Stomach (tissue), 19 donors: ENCODE data around the gene OR7G1. TPM values are rescaled to one million over a fixed set of nuclear protein-coding genes. Genes with fewer than 3 reads are reported as not detected.

Experiments
- DNase-seq, 2 donors: peaks; one replicate each; pipeline versions ENCODE4 v3.0.0 to v3.0.0-alpha.2; 2013 to 2019
- H3K27ac ChIP-seq, 5 donors: fragments of 200-600 bp in 4 of 5; sonication (generic) in 4 of 5; one replicate each; pipeline ENCODE4 v1.5.1; 2013 to 2019; ENCODE audit warnings: mild to moderate bottlenecking in 1 of 5, moderate library complexity in 1 of 5
- H3K27me3 ChIP-seq, 3 donors: fragments of 200-600 bp; sonication (generic); one replicate each; pipeline ENCODE4 v1.5.1; 2017 to 2019; ENCODE audit warnings: mixed run types in 1 of 3
- H3K36me3 ChIP-seq, 4 donors: fragments of 200-600 bp; sonication (generic); 1 replicate in 3 of 4; 2 replicates in 1 of 4; pipeline ENCODE4 v1.5.1; 2016 to 2019
- H3K4me1 ChIP-seq, 4 donors: fragments of 200-600 bp; sonication (generic); one replicate each; pipeline ENCODE4 v1.5.1; 2016 to 2019
- H3K4me3 ChIP-seq, 4 donors: fragments of 200-600 bp; sonication (generic) in 3 of 4; one replicate each; pipeline ENCODE4 v1.5.1; 2016 to 2019; ENCODE audit warnings: mild to moderate bottlenecking in 1 of 4
- H3K9me3 ChIP-seq, 4 donors: fragments of 200-600 bp; sonication (generic); one replicate each; pipeline ENCODE4 v1.5.1; 2016 to 2019
- EP300 ChIP-seq: sonication (generic); formaldehyde crosslinking; IDR thresholded peaks from one replicate; pipeline ENCODE4 v1.6.1; 2017; ENCODE audit warnings: antibody characterized with exemption
- POLR2A ChIP-seq, 4 donors: fragments of 450-650 bp; IDR thresholded peaks; one replicate each; pipeline ENCODE4 v1.6.1; 2016; ENCODE audit warnings: antibody characterized with exemption in 4 of 4, control low read depth in 2 of 4, mild to moderate bottlenecking in 1 of 4, moderate library complexity in 1 of 4
- POLR2AphosphoS5 ChIP-seq, 3 donors: sonication (generic); formaldehyde crosslinking; IDR thresholded peaks; one replicate each; pipeline ENCODE4 v1.6.1; 2016; ENCODE audit warnings: antibody characterized with exemption in 3 of 3
- WGBS, 5 donors: extraction: QIAGEN DNeasy Blood & Tissue Kit in 3 of 5; methylation state at CpG; one replicate each; pipeline versions ENCODE4 v1.1.5 to v1.1.7; 2013 to 2018; 5-methylcytosine and 5-hydroxymethylcytosine counted together
- intact Hi-C: fragments of 100-400 bp; cut with DNase I; formaldehyde crosslinking; loops from one replicate; pipeline ENCODE4 v1.15.1; 2023; ENCODE audit warnings: low total_unique reads
- long read RNA-seq, 10 donors: transcript quantifications; one replicate each; lab custom pipeline, GENCODE V29; 2026
- polyA plus RNA-seq, 3 donors: library from polyadenylated mRNA; stranded (reverse); fragments of 200-250 nt; gene quantifications; one replicate each; pipeline ENCODE4 v1.2.3, GENCODE V29; 2013
- total RNA-seq, 5 donors: library from RNA; depleted of rRNA; stranded (reverse); fragments of >200 nt; gene quantifications; one replicate each; pipeline versions ENCODE4 v1.1.0 to v1.2.3, GENCODE V29; 2014 to 2016
- TF ChIP-seq, protein P1 (sequence below), 7 experiments: fragments of 450-650 bp in 4 of 7; fragments of 200-600 bp in 3 of 7; sonication (generic) in 3 of 7; IDR thresholded peaks; one replicate each; pipeline ENCODE4 v1.5.1; 2016 to 2019; ENCODE audit warnings: antibody characterized with exemption in 7 of 7, control low read depth in 2 of 7, mild to moderate bottlenecking in 1 of 7
- donor health status: healthy with polysubstance abuse.
- donor health status: Bipolar disorder and iron deficiency.
- donor health status: healthy.

The OR7G1 gene, protein sequence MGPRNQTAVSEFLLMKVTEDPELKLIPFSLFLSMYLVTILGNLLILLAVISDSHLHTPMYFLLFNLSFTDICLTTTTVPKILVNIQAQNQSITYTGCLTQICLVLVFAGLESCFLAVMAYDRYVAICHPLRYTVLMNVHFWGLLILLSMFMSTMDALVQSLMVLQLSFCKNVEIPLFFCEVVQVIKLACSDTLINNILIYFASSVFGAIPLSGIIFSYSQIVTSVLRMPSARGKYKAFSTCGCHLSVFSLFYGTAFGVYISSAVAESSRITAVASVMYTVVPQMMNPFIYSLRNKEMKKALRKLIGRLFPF
- total RNA-seq (not detected), polyA plus RNA-seq (not detected)
- long read RNA-seq, donor 1, result 0 reads
- long read RNA-seq, donor 2, result 0 reads
- long read RNA-seq, donor 3, result 0 reads
- long read RNA-seq, donor 4, result 0 reads
- long read RNA-seq, donor 5, partial matches to known transcripts, result 0 of 1 reads
- long read RNA-seq, donor 5, other reads (novel, unspliced or antisense), result 0 of 1 reads
- long read RNA-seq, donor 6, result 0 reads
- long read RNA-seq, donor 7, result 0 reads
- long read RNA-seq, donor 8, result 0 reads
- long read RNA-seq, donor 9, result 0 reads
- long read RNA-seq, donor 10, result 0 reads

DNA sequence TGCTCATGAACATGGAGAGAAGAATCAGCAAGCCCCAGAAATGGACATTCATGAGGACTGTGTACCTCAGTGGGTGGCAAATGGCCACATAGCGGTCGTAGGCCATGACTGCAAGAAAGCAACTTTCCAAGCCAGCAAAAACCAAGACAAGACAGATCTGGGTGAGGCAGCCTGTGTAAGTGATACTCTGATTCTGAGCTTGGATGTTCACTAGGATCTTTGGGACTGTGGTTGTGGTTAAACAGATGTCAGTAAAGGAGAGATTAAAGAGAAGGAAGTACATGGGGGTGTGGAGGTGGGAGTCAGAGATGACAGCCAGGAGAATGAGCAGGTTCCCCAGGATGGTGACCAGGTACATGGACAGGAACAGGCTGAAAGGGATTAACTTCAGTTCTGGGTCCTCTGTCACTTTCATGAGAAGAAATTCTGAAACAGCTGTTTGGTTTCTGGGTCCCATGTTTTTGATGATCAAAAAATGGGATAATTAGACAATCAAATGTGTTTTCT lies at the start of gene OR7G1:
Gene OR7G1, minus strand, starts transcription at position 457 of the 507 bp plus-strand sequence. Its CDS starts 0 bp downstream, at position 457.
- Histone ChIP-seq H3K4me1 (no peaks in the 10 kb centered on the region), H3K4me3 (no peak within 1 kb of the TSS), H3K9me3 (peaks cover 0 to 3% (median 1%) of the 10 kb centered on the region in 4 donors), H3K36me3 (no peaks in the 10 kb centered on the region), H3K27me3 (peaks cover 0 to 26% (median 4%) of the 10 kb centered on the region in 3 donors), H3K27ac (no peak within 1 kb of the TSS)
- no peak for DNase-seq
- 69 to 92% (median 80%) methylated on average over 2 of the region's 2 CpGs for WGBS, 5 donors
- TF ChIP-seq EP300, result no peak
- TF ChIP-seq POLR2A (IDR thresholded peaks at IDR 0.05), result no peak
- TF ChIP-seq POLR2AphosphoS5 (IDR thresholded peaks at IDR 0.05), result no peak
- TF ChIP-seq, protein P1, sequence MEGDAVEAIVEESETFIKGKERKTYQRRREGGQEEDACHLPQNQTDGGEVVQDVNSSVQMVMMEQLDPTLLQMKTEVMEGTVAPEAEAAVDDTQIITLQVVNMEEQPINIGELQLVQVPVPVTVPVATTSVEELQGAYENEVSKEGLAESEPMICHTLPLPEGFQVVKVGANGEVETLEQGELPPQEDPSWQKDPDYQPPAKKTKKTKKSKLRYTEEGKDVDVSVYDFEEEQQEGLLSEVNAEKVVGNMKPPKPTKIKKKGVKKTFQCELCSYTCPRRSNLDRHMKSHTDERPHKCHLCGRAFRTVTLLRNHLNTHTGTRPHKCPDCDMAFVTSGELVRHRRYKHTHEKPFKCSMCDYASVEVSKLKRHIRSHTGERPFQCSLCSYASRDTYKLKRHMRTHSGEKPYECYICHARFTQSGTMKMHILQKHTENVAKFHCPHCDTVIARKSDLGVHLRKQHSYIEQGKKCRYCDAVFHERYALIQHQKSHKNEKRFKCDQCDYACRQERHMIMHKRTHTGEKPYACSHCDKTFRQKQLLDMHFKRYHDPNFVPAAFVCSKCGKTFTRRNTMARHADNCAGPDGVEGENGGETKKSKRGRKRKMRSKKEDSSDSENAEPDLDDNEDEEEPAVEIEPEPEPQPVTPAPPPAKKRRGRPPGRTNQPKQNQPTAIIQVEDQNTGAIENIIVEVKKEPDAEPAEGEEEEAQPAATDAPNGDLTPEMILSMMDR (IDR thresholded peaks at IDR 0.05), result no peak
- intact Hi-C loops, result no loop called here

DNA sequence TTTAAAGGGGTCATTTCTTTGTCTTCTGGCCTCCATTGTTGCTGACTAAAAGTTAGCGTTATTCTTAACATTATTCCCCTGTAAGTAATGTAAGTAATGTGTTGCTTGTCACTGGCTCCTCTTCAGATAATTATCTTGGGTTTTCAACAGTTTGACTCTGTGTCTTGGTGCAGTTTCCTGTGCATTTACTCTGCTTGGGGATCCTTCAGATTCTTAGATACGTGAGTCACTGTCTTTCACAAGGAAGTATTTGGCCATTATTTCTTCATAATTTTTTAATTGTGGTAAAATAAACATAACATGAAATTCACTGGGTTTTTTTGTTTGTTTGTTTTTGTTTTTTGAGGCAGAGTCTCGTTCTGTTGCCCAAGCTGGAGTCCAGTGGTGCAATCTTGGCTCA lies 49.7 kb upstream of the OR7G1 start:
- Histone ChIP-seq H3K4me1 (no peaks in the 10 kb centered on the region), H3K27me3 (no peaks in the 10 kb centered on the region), H3K36me3 (peaks cover 32 to 78% (median 75%) of the 10 kb centered on the region in 4 donors), H3K27ac (no peak overlapping the region), H3K4me3 (no peak overlapping the region), H3K9me3 (peaks cover 7 to 46% (median 30%) of the 10 kb centered on the region in 4 donors)
- WGBS, 5 donors, result 93 to 96% (median 95%) methylated on average over 3 of the region's 3 CpGs
- TF ChIP-seq POLR2A (IDR thresholded peaks at IDR 0.05), result no peak
- TF ChIP-seq EP300, result no peak
- no peak for TF ChIP-seq POLR2AphosphoS5 (IDR thresholded peaks at IDR 0.05)
- TF ChIP-seq, protein P1 (IDR thresholded peaks at IDR 0.05), result no peak
- intact Hi-C loops, result no loop called here
- no peak for DNase-seq

DNA sequence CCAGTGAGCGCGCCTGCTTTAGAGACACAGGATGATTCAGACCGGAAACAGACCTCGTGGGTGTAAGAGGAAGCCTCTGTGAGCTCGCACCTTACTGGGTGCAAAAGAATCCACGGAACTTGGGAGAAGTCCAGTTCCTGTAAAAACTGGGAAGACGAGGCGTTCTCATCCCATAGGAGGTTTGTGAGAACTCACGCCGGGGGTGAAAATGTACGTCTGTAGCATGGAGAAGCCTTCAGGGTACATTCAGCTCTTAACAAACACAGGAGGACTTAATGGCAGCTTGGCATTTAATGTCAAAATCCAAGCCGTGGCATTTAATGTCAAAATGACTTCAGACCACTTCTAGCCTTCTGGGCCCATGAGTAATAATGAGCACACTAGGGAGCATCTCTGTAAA lies 45.9 kb upstream of the OR7G1 start:
- 94 to 99% (median 98%) methylated on average over 12 of the region's 12 CpGs for WGBS, 5 donors
- no peak for DNase-seq
- Histone ChIP-seq H3K27me3 (no peaks in the 10 kb centered on the region), H3K4me3 (no peak overlapping the region), H3K9me3 (peaks cover 7 to 78% (median 47%) of the 10 kb centered on the region in 4 donors), H3K4me1 (no peaks in the 10 kb centered on the region), H3K36me3 (peaks cover 69 to 100% (median 98%) of the 10 kb centered on the region in 4 donors), H3K27ac (no peak overlapping the region)
- TF ChIP-seq POLR2AphosphoS5 (IDR thresholded peaks at IDR 0.05), result no peak
- TF ChIP-seq POLR2A (IDR thresholded peaks at IDR 0.05), result no peak
- TF ChIP-seq EP300, result no peak
- TF ChIP-seq, protein P1 (IDR thresholded peaks at IDR 0.05), result no peak
- intact Hi-C loops, result no loop called here

DNA sequence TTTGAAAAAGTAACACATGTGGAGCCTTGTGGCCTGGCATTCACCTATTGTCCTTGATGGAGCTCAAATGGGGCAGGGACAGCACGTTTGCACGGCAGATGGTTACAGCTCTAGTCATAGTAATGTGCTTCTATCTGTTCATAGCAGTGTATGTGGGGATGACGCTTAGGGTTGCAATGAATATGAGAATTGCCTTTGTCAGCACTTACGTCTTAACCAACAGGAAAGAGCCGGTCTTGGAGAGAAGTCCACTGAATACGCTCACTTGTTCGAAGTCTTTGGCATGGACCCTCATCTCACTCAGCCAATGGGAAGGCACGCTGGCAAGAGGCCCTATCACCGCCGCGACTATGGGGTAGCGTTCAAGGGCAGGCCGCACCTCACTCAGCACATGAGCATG lies 44.3 kb upstream of the OR7G1 start:
- peaks cover 11 to 88% (median 61%) of the 10 kb centered on the region in 4 donors for H3K9me3 ChIP-seq
- H3K27ac ChIP-seq, result no peak overlapping the region
- no peak for TF ChIP-seq POLR2A (IDR thresholded peaks at IDR 0.05)
- TF ChIP-seq EP300, result no peak
- TF ChIP-seq, protein P1 (IDR thresholded peaks at IDR 0.05), result no peak
- TF ChIP-seq POLR2AphosphoS5 (IDR thresholded peaks at IDR 0.05), result no peak
- intact Hi-C loops, result no loop called here
- DNase-seq, result no peak
- no peak overlapping the region for H3K4me3 ChIP-seq
- WGBS, 5 donors, result 98 to 100% (median 98%) methylated on average over 13 of the region's 13 CpGs
- no peaks in the 10 kb centered on the region for H3K4me1 ChIP-seq
- H3K27me3 ChIP-seq, result no peaks in the 10 kb centered on the region
- H3K36me3 ChIP-seq, result peaks cover 70 to 100% (median 99%) of the 10 kb centered on the region in 4 donors
